ENCODE measurements around the gene RNF144B.
A peak's percentile ranks its signal among the peaks of the same experiment; 100 is the strongest.
"Not testable (repeated sequence)": the region's sequence is repeated elsewhere in the genome, so short reads cannot be mapped to it uniquely, and the experiment has no call there.

RNF144B gene

GRCh38 chr6:18392346-18392877 lies 5.3 kb downstream of the RNF144B start:
- H3K9me3 ChIP-seq (replicated peaks in 1 of 11), result no peaks in the 10 kb centered on the region
- peaks cover 3 to 29% (median 26%) of the 10 kb centered on the region in 11 experiments; a peak in 20 of 22 replicates for H3K27me3 ChIP-seq
- TF ChIP-seq Cebpa-rat (IDR thresholded peaks at IDR 0.05), result no peak
- peaks cover 8 to 79% (median 12%) of the 10 kb centered on the region in 10 experiments; a peak in 18 of 20 replicates for H3K4me1 ChIP-seq
- H3K36me3 ChIP-seq, result peaks cover 0 to 67% (median 0%) of the 10 kb centered on the region in 11 experiments; a peak in 4 of 22 replicates
- H4K20me1 ChIP-seq, result peaks cover 0 to 78% (median 0%) of the 10 kb centered on the region in 11 experiments; a peak in 4 of 22 replicates
- H3K27ac ChIP-seq, result no peak overlapping the region
- peak overlapping the region in 1 of 10 experiments; percentile 8; a peak in 1 of 20 replicates for H3K4me3 ChIP-seq
- peak overlapping the region in 2 of 11 experiments; percentile 93 to 95; a peak in 4 of 22 replicates for H3K4me2 ChIP-seq
- no peak overlapping the region for H3K9ac ChIP-seq

GRCh38 chr6:18393698-18394097 lies 6.5 kb downstream of the RNF144B start:
- Histone ChIP-seq H3K9me3 (replicated peaks in 1 of 11) (no peaks in the 10 kb centered on the region), H3K9ac (no peak overlapping the region), H3K4me2 (peak overlapping the region in 2 of 11 experiments; percentile 93 to 95; a peak in 4 of 22 replicates), H3K36me3 (peaks cover 0 to 80% (median 0%) of the 10 kb centered on the region in 11 experiments; a peak in 4 of 22 replicates), H3K4me1 (peaks cover 0 to 92% (median under 1%) of the 10 kb centered on the region in 10 experiments; a peak in 9 of 20 replicates), H4K20me1 (peaks cover 0 to 85% (median 0%) of the 10 kb centered on the region in 11 experiments; a peak in 4 of 22 replicates), H3K27me3 (peaks cover 3 to 16% (median 13%) of the 10 kb centered on the region in 11 experiments; a peak in 20 of 22 replicates), H3K4me3 (no peak overlapping the region), H3K27ac (no peak overlapping the region)
- no peak for TF ChIP-seq Cebpa-rat (IDR thresholded peaks at IDR 0.05)

- H3K9ac ChIP-seq, result no peak overlapping the region
- TF ChIP-seq Cebpa-rat (IDR thresholded peaks at IDR 0.05), result no peak
- peak overlapping the region in 2 of 11 experiments; percentile 65 to 93; a peak in 4 of 22 replicates for H3K4me2 ChIP-seq
- peaks cover 0 to 9% (median 0%) of the 10 kb centered on the region in 11 experiments; a peak in 1 of 22 replicates for H3K9me3 ChIP-seq (replicated peaks in 1 of 11)
- 0 out of 22 replicates have a peak, but pooled peaks cover 0 to under 1% (median 0%) of the 10 kb centered on the region in 11 experiments for H3K27me3 ChIP-seq
- H4K20me1 ChIP-seq, result peaks cover 0 to 75% (median 0%) of the 10 kb centered on the region in 11 experiments; a peak in 4 of 22 replicates
- peaks cover 0 to 100% (median under 1%) of the 10 kb centered on the region in 10 experiments; a peak in 14 of 20 replicates for H3K4me1 ChIP-seq
- H3K36me3 ChIP-seq, result peaks cover 0 to 90% (median 0%) of the 10 kb centered on the region in 11 experiments; a peak in 6 of 22 replicates
- no peak overlapping the region for H3K27ac ChIP-seq
- no peak overlapping the region for H3K4me3 ChIP-seq
Observed at GRCh38 chr6:18395177-18395855, 8.2 kb downstream of the RNF144B start.

- Histone ChIP-seq H3K27me3 (no peaks in the 10 kb centered on the region), H3K9ac (no peak overlapping the region), H3K4me2 (peak overlapping the region in 2 of 11 experiments; percentile 65 to 93; a peak in 3 of 22 replicates), H3K9me3 (replicated peaks in 1 of 11) (peaks cover 0 to 9% (median 0%) of the 10 kb centered on the region in 11 experiments; a peak in 1 of 22 replicates), H3K36me3 (peaks cover 0 to 88% (median 0%) of the 10 kb centered on the region in 11 experiments; a peak in 6 of 22 replicates), H3K27ac (no peak overlapping the region), H3K4me3 (no peak overlapping the region), H4K20me1 (peaks cover 0 to 70% (median 0%) of the 10 kb centered on the region in 11 experiments; a peak in 4 of 22 replicates), H3K4me1 (peaks cover 5 to 100% (median 6%) of the 10 kb centered on the region in 10 experiments; a peak in 17 of 20 replicates)
- no peak for TF ChIP-seq Cebpa-rat (IDR thresholded peaks at IDR 0.05)
Observed at GRCh38 chr6:18395856-18396197, 8.7 kb downstream of the RNF144B start.

GRCh38 chr6:18397701-18398100 lies 10.6 kb downstream of the RNF144B start:
- peak overlapping the region in 2 of 11 experiments; percentile 11 to 25; a peak in 2 of 22 replicates for H3K27ac ChIP-seq
- H4K20me1 ChIP-seq, result peaks cover 0 to 57% (median 0%) of the 10 kb centered on the region in 11 experiments; a peak in 4 of 22 replicates
- no peaks in the 10 kb centered on the region for H3K27me3 ChIP-seq
- H3K9me3 ChIP-seq (replicated peaks in 1 of 11), result peaks cover 0 to 9% (median 0%) of the 10 kb centered on the region in 11 experiments; a peak in 1 of 22 replicates
- H3K9ac ChIP-seq, result 0 out of 22 replicates have a peak overlapping the region, but pooled peaks of 1 of the 11 experiments have one; percentile 38
- no peak for TF ChIP-seq Cebpa-rat (IDR thresholded peaks at IDR 0.05)
- H3K36me3 ChIP-seq, result peaks cover 0 to 88% (median 0%) of the 10 kb centered on the region in 11 experiments; a peak in 6 of 22 replicates
- peak overlapping the region in 3 of 11 experiments; percentile 8 to 63 (median 47); a peak in 4 of 22 replicates for H3K4me2 ChIP-seq
- H3K4me1 ChIP-seq, result peaks cover 7 to 100% (median 12%) of the 10 kb centered on the region in 10 experiments; a peak in 17 of 20 replicates
- no peak overlapping the region for H3K4me3 ChIP-seq

- 0 out of 22 replicates have a peak, but pooled peaks of 1 of the 11 experiments have one; percentile 17 for TF ChIP-seq Cebpa-rat (IDR thresholded peaks at IDR 0.05)
- not testable (repeated sequence) for H3K4me3 ChIP-seq; H3K9me3 ChIP-seq (replicated peaks in 1 of 11); H3K9ac ChIP-seq; H3K27me3 ChIP-seq; H3K27ac ChIP-seq
- H3K4me2 ChIP-seq, result peak overlapping the region in 2 of 11 experiments; percentile 47 to 70; a peak in 4 of 22 replicates
- H3K4me1 ChIP-seq, result peaks cover 7 to 100% (median 12%) of the 10 kb centered on the region in 10 experiments; a peak in 17 of 20 replicates
- H3K36me3 ChIP-seq, result peaks cover 0 to 89% (median 0%) of the 10 kb centered on the region in 11 experiments; a peak in 6 of 22 replicates
- H4K20me1 ChIP-seq, result peaks cover 0 to 51% (median 0%) of the 10 kb centered on the region in 11 experiments; a peak in 4 of 22 replicates
Observed at GRCh38 chr6:18398225-18398624, 11.1 kb downstream of the RNF144B start.

GRCh38 chr6:18400831-18401446 lies 13.8 kb downstream of the RNF144B start:
- H3K36me3 ChIP-seq, result peaks cover 0 to 89% (median 0%) of the 10 kb centered on the region in 11 experiments; a peak in 6 of 22 replicates
- H3K9ac ChIP-seq, result peak overlapping the region in 5 of 11 experiments; percentile 42 to 59 (median 51); a peak in 9 of 22 replicates
- peak overlapping the region in 10 of 11 experiments; percentile 1 to 87 (median 74); a peak in 17 of 22 replicates for H3K27ac ChIP-seq
- peaks cover 0 to 24% (median 0%) of the 10 kb centered on the region in 11 experiments; a peak in 2 of 22 replicates for H4K20me1 ChIP-seq
- no peaks in the 10 kb centered on the region for H3K27me3 ChIP-seq
- H3K4me1 ChIP-seq, result peaks cover 7 to 100% (median 12%) of the 10 kb centered on the region in 10 experiments; a peak in 17 of 20 replicates
- H3K9me3 ChIP-seq (replicated peaks in 1 of 11), result peaks cover 0 to 9% (median 0%) of the 10 kb centered on the region in 11 experiments; a peak in 1 of 22 replicates
- TF ChIP-seq Cebpa-rat (IDR thresholded peaks at IDR 0.05), result no peak
- no peak overlapping the region for H3K4me3 ChIP-seq
- H3K4me2 ChIP-seq, result peak overlapping the region in 10 of 11 experiments; percentile 7 to 73 (median 42); a peak in 18 of 22 replicates

GRCh38 chr6:18404965-18405364 lies 17.8 kb downstream of the RNF144B start:
- H3K27me3 ChIP-seq; H3K9me3 ChIP-seq (replicated peaks in 1 of 11); H3K4me3 ChIP-seq; H3K9ac ChIP-seq: not testable (repeated sequence)
- Histone ChIP-seq H3K4me2 (peak overlapping the region in 3 of 11 experiments; percentile 18 to 73 (median 70); a peak in 5 of 22 replicates), H4K20me1 (peaks cover 0 to 30% (median 0%) of the 10 kb centered on the region in 11 experiments; a peak in 2 of 22 replicates), H3K4me1 (peaks cover 7 to 94% (median 12%) of the 10 kb centered on the region in 10 experiments; a peak in 17 of 20 replicates), H3K36me3 (peaks cover 0 to 93% (median 0%) of the 10 kb centered on the region in 11 experiments; a peak in 5 of 22 replicates), H3K27ac (peak overlapping the region in 2 of 11 experiments; percentile 44 to 63; a peak in 3 of 22 replicates)
